Mucosa of stomach (tissue), 1 donor: Measurements from ENCODE around the gene GNA15.
"Not testable (repeated sequence)": the region's sequence is repeated elsewhere in the genome, so short reads cannot be mapped to it uniquely, and the experiment has no call there.

Experiments used
- H3K27me3 ChIP-seq: one replicate; pipeline ENCODE4 v1.7.0; 2013; ENCODE audit warnings: mild to moderate bottlenecking, low read length; ENCODE audit not compliant: control insufficient read depth, insufficient read depth
- H3K36me3 ChIP-seq: one replicate; pipeline ENCODE4 v1.7.0; 2013; ENCODE audit warnings: low read length; ENCODE audit not compliant: control insufficient read depth, insufficient read depth
- H3K4me1 ChIP-seq: one replicate; pipeline ENCODE4 v1.7.0; 2013; ENCODE audit warnings: mild to moderate bottlenecking, low read length; ENCODE audit not compliant: control insufficient read depth, insufficient read depth
- H3K4me3 ChIP-seq: one replicate; pipeline ENCODE4 v1.7.0; 2013; ENCODE audit warnings: low read length
- H3K9ac ChIP-seq: one replicate; pipeline ENCODE4 v1.7.0; 2013; ENCODE audit warnings: mild to moderate bottlenecking, low read length, moderate library complexity
- H3K9me3 ChIP-seq: one replicate; pipeline ENCODE4 v1.7.0; 2013; ENCODE audit warnings: mild to moderate bottlenecking, low read length, moderate library complexity; ENCODE audit not compliant: control insufficient read depth
- donor health status: Pancreatic carcinoma.

The GNA15 gene

DNA sequence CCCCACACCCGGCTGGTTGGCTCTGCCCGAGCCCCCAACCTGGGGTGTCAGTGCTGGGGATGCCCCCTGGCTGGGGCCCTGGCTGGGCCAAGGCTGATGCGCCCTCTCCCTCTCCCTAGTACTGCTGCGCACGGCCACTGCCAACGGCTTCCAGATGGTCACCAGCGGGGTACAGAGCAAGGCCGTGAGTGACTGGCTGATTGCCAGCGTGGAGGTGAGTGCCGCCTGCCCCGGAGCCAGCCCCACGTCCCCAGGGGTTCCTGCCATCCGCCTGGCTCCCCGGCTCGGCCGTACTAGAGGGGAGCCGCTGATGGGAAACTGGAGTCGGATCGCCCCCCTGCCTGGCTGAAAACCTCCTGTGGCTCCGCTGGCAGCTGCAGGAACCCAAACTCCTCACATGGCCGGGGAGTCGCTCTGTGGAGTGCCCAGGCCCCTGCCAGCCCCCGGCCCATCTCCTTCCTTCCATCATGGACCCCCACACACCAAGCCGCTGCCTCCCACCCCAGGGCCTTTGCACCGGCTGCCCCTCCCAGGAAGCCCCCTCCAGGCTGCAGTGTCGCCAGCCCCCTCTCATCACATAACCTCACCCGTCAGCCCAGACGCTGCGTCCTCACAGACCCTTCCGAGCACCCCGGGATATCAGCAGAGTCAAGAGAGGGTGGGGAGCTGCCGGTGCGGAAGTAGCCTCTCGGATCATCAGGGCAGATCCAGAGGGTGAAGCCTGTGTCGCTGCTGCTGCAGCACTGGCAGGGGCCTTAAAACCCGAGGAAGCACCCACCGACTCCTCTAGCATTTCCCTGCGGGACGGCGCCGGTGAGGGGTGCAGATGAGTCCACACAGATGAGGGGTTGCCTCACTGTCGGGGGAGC, 60.5 kb downstream of the GNA15 start:
- Histone ChIP-seq H3K36me3 (no peaks in the 10 kb centered on the region), H3K4me1 (no peaks in the 10 kb centered on the region), H3K9ac (no peak overlapping the region), H3K27me3 (no peaks in the 10 kb centered on the region), H3K4me3 (no peak overlapping the region), H3K9me3 (no peaks in the 10 kb centered on the region)

DNA sequence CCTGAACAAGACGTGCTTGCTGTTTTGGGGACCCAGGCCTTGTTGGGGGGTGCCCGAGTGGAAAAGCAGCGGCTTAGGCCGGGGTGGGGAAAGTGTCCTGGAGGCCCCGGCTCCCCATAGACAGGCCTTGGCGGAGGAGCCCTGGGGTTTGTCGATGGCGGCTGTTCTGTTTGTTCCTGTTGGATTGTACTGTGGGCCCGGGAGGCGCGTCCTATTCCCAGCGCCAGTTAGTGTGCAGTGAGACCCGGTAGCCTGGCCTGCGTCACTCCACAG, 61.0 kb downstream of the GNA15 start:
- no peaks in the 10 kb centered on the region for H3K4me1 ChIP-seq
- H3K9me3 ChIP-seq: no peaks in the 10 kb centered on the region
- H3K9ac ChIP-seq: no peak overlapping the region
- no peaks in the 10 kb centered on the region for H3K36me3 ChIP-seq
- no peaks in the 10 kb centered on the region for H3K27me3 ChIP-seq
- H3K4me3 ChIP-seq: no peak overlapping the region

DNA sequence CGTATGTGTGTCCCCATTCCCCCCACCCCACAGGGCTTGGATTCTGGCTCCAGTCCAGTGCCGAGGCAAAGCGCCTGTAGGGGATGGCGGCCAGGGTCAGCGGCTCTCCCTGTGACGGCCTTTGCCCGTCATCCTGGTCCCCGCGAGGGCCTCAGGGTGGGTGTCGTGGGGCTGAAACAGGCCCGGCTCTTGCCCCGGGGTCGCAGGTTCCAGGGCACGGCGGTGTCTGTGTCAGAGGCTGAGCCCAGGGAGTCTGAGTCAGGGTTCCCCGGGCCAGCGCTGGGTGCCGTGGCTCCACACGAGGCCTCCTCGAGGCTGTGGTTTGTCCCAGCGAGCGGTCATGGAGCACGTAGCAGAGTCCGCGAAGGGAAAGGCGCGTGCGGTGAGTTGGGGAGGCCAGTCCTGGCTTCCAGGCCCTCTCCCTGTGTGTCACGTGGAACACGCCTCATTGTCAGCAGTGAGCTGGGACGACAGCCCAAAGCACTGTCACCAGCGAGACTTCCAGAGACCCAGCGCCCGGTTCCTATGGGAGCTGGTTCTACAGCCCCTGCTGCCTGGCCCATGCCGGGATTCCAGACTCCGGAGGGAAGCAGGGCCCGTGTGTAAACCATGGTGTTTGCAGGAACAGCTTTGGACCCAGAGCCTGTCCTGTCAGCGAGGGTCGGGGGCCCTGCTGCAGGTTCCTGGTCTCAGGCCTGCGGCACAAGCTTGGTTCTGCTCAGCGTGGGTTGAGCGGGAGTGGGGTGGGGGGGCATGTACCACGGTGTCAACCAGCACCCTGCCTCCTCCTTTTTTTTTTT, 63.3 kb downstream of the GNA15 start:
- H3K36me3 ChIP-seq: no peaks in the 10 kb centered on the region
- no peak overlapping the region for H3K4me3 ChIP-seq
- H3K9me3 ChIP-seq: no peaks in the 10 kb centered on the region
- no peaks in the 10 kb centered on the region for H3K27me3 ChIP-seq
- no peaks in the 10 kb centered on the region for H3K4me1 ChIP-seq
- no peak overlapping the region for H3K9ac ChIP-seq

DNA sequence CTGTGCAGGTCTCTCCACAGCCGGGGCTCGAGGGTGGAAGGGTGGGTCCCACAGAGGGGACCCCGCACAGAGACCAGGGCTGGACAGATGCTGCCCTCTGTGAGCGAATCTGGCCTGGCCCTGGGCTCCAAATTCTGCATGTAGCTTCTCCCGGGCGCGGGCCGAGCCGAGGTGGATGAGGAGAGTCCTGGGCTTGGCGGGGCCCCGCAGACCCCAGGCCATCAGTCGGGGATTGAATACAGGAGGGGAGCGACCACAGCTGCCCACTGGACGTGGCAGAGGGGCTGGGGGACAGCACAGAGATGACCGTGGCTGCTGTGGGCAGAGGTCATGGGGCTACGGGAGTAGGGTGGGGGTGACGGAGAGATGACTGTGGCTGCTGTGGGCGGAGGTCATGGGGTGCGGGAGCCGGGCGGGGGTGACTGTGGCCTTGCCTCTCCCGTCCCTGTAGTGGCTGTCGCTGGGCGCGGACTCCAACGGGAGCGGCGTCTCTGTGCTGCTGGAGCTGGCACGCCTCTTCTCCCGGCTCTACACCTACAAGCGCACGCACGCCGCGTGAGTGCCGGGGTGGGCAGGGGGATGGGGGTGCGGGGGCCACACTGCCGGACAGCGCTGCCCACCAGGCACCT, 65.4 kb downstream of the GNA15 start:
- no peaks in the 10 kb centered on the region for H3K9me3 ChIP-seq
- H3K9ac ChIP-seq: no peak overlapping the region
- no peaks in the 10 kb centered on the region for H3K4me1 ChIP-seq
- H3K27me3 ChIP-seq: no peaks in the 10 kb centered on the region
- H3K36me3 ChIP-seq: no peaks in the 10 kb centered on the region
- H3K4me3 ChIP-seq: no peak overlapping the region

DNA sequence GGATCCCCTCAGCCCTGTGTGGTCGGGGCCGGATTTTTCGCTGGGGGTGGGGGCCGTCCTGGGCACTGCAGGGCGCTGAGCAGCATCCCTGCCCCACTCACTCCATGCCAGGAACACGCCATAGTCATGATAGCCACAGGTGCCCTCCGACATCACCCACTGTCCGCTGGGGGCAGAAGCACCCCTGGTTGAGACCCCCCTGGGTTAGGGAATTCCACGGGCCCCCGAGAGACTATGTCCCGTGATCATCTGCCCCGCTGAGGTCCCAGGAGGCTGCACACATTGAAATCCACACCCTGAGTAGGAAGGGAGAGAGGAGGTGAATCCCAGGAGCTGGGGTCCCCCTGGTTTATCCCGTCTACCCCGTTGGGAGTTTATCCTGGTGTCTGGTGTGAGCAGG, 66.1 kb downstream of the GNA15 start:
- H3K36me3 ChIP-seq: no peaks in the 10 kb centered on the region
- H3K4me3 ChIP-seq: no peak overlapping the region
- no peaks in the 10 kb centered on the region for H3K4me1 ChIP-seq
- H3K27me3 ChIP-seq: no peaks in the 10 kb centered on the region
- no peak overlapping the region for H3K9ac ChIP-seq
- H3K9me3 ChIP-seq: no peaks in the 10 kb centered on the region

DNA sequence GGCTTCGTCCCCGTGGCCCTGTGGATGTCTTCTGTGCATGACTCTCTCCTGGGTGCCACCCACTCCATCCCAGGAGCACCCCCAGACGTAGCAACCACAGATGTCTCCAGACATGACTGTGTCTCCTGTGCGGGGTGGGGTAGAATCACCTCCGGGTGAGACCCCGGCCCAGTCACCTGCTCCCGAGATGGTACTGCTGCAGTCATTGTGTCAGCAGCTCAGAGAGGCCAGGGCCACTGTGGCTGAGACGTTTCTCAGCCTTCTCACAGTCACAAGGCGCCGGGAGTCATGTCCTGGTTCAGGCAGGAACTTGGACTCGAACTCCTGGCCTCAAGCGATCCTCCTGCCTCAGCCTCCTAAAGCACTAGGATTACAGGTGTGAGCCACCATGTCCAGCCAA, 66.5 kb downstream of the GNA15 start:
- H3K9ac ChIP-seq: no peak overlapping the region
- H3K36me3 ChIP-seq: no peaks in the 10 kb centered on the region
- no peaks in the 10 kb centered on the region for H3K27me3 ChIP-seq
- H3K4me3 ChIP-seq: no peak overlapping the region
- H3K4me1 ChIP-seq: no peaks in the 10 kb centered on the region
- no peaks in the 10 kb centered on the region for H3K9me3 ChIP-seq

DNA sequence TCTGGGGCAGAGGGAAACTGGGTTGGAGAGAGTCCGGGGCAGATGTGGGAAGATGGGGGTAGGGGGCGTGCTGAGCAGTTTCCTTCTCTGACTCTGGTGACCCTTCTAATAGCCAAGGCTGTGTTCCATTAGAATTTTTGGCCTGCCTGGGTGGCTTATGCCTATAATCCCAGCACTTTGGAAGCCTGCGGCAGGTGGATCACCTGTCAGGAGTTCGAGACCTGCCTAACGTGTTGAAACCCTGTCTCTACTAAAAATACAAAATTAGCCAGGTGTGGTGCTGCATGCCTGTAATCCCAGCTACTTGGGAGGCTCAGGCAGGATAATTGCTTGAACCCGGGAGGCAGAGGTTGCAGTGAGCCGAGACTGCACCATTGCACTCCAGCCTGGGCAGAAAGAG, 67.1 kb downstream of the GNA15 start:
- not testable (repeated sequence) for H3K36me3 ChIP-seq, H3K9ac ChIP-seq, H3K27me3 ChIP-seq, H3K4me1 ChIP-seq, H3K9me3 ChIP-seq, H3K4me3 ChIP-seq

DNA sequence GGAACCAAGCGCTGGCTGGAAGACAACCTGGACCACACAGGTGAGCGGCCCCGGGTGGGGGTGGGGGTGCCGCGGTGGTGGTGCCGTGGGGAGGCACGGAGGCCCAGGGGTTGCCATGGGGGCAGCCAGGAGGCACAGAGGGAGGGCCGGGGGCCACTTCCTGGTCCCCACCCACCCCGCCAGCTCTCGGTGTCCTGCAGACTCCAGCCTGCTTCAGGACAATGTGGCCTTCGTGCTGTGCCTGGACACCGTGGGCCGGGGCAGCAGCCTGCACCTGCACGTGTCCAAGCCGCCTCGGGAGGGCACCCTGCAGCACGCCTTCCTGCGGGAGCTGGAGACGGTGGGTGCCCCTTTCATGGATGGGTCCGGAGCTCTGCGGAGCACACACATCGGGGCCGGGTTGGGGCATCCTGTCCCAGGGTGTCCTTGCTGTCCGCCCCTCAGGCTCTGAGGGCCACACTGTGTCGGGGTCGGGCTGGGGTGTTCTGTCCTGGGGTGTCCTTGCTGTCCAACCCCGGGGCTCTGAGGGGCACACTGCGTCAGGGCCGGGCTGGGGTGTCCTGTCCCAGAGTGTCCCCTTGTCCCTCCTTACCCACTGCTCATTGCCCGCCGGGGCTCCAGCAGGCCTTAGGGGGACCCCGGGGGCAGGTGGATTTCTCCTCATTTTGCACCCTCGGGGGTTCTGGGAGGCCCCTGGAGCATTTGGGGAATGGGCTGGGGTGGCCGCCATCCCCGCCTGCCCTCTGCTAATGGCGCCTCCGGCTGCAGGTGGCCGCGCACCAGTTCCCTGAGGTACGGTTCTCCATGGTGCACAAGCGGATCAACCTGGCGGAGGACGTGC, 68.2 kb downstream of the GNA15 start:
- H3K36me3 ChIP-seq: no peaks in the 10 kb centered on the region
- no peaks in the 10 kb centered on the region for H3K9me3 ChIP-seq

DNA sequence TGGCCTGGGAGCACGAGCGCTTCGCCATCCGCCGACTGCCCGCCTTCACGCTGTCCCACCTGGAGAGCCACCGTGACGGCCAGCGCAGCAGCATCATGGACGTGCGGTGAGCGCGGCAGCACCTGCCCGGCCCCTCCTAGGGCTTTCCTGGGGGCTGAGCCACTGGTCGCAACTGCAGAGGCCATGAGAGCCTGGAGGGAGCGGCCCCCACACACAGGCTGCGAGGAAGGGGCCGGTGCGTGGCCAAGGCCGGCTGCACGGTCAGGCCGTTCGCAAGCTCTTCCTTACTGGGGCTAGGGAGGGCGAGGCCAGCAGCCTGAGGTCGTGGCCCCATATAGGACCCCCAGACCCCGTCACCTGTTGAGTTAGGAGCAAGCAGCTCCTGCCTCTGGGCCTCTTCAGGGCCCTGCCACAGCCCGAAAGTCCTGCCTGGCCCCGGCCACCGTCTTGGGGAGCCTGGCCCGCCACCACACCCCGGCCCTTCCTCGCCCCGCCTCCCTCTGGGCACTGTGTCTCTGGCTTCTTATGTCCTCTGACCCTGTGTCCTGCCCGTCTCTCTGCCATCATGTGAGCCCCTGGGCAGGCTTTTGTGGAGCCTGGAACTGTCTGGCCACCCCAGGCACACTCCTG, 68.9 kb downstream of the GNA15 start:
- no peaks in the 10 kb centered on the region for H3K9me3 ChIP-seq
- H3K4me1 ChIP-seq: no peaks in the 10 kb centered on the region
- H3K36me3 ChIP-seq: no peaks in the 10 kb centered on the region
- no peaks in the 10 kb centered on the region for H3K27me3 ChIP-seq
- no peak overlapping the region for H3K9ac ChIP-seq
- no peak overlapping the region for H3K4me3 ChIP-seq

More for the DNA sequence above, 68.2 kb downstream of the GNA15 start:
- no peaks in the 10 kb centered on the region for H3K27me3 ChIP-seq
- no peak overlapping the region for H3K9ac ChIP-seq
- H3K4me3 ChIP-seq: no peak overlapping the region
- no peaks in the 10 kb centered on the region for H3K4me1 ChIP-seq

DNA sequence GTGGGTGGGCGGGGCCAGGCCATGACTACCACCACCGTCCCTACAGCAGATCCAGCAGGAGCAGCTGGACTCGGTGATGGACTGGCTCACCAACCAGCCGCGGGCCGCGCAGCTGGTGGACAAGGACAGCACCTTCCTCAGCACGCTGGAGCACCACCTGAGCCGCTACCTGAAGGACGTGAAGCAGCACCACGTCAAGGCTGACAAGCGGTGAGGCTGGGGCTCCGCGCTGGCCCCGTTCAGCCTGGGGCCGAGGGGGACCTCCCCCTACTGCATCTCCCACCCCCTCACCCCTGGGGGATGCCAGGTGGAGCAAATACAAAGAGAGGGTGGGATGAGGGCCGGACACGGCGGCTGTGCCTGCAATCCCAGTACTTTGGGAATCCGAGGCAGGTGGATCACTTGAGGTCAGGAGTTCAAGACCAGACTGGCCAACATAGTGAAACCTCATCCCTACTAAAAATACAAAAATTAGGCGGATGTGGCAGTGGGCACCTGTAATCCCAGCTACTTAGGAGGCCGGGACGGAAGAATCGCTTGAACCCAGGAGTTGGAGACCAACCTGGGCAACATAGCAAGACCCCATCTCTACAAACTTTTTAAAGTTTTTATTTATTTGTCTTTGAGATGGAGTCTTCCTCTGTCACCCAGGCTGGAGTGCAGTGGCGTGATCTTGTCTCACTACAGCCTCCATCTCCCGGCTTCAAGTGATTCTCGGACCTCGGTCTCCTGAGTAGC, 70.6 kb downstream of the GNA15 start:
- Histone ChIP-seq H3K27me3 (no peaks in the 10 kb centered on the region), H3K36me3 (no peaks in the 10 kb centered on the region), H3K9me3 (no peaks in the 10 kb centered on the region), H3K9ac (no peak overlapping the region), H3K4me1 (no peaks in the 10 kb centered on the region), H3K4me3 (no peak overlapping the region)
